ENCODE data around the gene CER1.

The CER1 gene, protein sequence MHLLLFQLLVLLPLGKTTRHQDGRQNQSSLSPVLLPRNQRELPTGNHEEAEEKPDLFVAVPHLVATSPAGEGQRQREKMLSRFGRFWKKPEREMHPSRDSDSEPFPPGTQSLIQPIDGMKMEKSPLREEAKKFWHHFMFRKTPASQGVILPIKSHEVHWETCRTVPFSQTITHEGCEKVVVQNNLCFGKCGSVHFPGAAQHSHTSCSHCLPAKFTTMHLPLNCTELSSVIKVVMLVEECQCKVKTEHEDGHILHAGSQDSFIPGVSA
- 0 to 0.43 (median 0) reads per million in 18 experiments for total RNA-seq

DNA sequence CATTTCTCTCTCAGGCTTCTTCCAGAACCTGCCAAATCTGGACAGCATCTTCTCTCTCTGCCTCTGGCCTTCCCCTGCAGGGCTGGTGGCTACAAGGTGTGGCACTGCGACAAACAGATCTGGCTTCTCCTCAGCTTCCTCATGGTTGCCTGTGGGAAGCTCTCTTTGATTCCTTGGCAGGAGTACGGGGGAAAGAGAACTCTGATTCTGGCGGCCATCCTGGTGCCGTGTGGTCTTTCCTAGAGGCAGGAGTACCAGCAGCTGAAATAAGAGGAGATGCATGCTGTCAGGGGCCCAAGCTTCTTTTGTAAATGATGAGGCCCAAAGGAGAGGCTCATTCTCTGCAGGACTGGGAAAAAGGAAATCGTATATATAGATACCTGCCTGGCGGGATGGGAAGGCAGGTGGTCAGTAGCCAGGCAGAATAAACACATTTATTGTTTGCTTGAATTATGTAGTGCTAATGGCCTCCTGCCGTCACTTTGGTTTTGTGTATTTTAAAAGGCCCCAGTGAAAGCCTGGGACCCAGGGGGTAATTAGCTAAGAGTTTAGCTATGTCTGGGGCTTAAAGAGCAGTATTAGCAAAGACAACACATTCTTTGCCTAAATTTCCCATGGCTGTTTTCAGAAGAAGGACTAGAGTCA, at the start of gene CER1:
TSS of gene CER1 (minus strand) at position 343 of the 645 bp plus-strand sequence. CDS start at position 282, 61 bp downstream.
- no peak for DNase-seq

DNA sequence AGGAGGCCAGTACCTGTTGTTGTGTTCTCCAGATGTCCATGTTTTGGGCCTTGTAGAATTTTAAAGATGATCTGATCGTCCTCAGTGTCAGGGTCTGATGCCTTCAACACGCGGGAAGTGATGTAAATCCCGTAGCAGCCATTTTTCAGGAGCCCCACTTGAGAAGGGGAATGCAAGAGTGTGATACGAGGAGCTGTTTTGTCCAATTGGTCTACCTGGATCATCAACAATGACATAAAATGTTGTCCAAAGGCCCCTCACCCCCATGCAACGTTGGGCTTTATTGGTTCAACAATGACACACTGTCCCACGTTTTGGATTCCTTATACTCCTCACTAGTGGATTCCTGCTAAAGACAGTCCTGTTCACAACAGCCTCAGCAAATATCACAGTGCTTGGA, 48.1 kb upstream of the CER1 start:
- DNase-seq = no peak

DNA sequence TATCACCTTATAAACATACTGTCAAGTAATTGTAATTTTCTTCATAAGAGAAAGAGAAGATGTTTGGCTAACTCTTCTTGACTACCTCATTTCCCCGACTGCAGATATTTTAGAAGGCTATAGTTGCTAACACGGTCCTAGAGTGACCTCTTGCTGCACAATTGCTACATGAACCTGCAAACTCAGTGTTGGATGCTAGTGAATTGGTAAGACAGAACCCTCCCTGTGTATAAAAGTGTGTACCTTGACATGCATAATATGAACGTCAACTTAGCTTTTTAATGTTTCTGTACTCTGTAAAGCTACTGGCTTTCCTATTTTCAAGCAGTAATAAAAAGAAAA, 46.7 kb upstream of the CER1 start:
- no peak for DNase-seq

DNA sequence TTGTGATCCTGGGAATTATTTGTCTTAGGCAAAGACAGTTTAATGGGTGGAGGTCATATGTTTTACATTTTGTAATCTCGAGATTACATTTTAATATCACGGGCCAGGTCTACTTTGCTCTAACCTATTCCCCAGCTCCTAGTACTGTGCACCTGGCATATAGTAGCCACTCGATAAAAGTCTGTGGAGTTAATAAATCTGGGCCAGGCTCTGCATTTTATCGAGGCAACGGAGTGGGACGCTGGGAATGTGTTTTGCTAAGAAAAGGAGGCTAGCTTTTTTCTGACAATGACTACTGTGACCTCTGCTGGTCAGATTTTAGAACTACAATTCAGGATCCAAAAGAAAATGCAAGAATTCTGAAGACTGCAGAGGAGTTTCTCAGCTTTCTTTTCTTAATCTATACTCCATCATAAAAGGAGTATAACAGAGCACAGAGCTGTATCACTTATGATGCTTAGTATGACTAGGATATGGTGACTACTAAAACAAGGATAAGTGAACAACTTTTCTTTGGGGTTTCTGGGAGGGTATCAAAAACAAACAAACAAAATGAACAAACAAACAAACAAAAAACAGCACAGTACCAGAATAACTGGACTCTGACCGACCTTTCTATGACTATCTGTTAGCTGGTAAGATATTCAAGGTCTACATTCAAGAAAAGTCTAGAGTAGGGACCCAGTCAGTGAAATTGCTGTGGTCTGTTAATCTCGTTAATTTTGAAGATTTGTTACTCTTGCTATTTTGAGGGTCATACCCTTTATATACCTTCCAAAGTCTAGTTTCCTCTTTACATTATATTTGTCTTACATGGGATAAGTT, 46.1 kb upstream of the CER1 start:
- peak; percentile 43 to 48 for DNase-seq

DNA sequence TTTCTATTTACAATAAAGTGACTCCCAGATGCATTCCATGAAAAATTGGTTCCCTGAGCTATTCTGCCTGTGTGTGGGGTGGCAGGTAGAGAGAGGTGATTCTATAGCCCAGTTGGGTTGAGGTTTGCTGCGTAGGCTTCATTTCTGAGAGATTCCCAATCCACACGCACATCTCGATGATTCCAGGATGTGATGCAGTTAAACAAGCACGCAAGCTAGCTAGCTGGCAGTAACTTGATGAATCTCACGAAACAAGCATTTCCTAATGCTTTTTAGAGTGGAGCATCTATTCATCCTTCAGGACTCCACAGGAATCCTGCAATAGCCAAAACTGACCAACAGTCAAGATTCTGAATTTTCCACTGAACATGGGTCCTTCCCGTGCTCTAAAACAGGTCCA, 43.8 kb upstream of the CER1 start:
- no peak for DNase-seq

DNA sequence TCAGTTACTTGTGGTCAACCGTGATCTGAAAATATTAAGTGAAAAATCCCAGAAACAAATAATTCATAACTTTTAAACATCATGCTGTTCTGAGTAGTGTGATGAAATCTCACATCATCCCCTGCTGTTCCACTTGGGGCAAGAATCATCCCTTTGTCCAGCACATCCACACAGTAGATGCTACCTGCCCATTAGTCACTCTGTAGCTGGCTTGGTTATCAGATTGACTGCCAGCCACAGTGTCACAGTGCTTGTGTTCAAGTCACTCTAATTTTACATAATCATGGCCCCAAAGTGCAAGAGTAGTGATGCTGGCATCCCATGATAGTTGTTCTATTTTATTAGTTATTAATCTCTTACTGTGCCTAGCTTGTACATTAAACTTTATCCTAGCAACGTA, 39.1 kb upstream of the CER1 start:
- DNase-seq = no peak

DNA sequence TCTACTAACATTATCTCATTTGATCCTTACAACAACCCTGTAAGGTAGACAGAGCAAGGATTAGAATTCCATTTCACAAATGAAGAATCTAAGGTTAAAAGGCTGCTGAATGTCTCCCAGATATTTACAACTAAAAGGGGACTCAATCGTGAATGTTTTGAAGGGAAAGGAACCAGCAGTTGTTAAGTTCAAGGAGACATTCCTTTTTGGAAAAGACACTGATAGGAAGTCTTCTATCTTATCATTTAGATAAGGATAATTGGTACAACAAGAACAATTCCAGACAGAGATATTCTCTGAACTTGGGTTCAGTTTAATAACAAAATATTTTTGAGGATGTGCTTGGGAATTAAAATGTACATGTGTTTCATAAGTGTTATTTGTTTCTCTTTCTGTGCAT, 37.5 kb upstream of the CER1 start:
- DNase-seq = no peak

DNA sequence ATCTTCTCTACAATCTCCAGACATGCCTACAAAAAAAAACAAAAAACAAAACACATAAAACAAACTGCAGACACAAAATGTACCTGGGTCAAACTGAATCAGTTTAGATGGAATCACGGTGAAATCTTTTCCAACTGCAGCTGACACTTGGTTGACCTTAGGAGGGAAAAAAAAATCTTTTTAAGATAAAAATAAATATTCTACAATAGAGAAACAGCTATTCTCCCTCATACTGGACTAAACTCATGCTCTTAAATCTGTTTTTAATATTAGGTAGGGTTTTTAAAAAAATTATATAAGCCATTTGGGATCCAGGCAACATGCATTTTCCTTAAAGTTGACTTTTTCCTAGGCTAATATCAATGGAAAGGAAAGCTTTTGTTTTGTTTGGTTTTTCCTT, 33.8 kb upstream of the CER1 start:
- DNase-seq = no peak

DNA sequence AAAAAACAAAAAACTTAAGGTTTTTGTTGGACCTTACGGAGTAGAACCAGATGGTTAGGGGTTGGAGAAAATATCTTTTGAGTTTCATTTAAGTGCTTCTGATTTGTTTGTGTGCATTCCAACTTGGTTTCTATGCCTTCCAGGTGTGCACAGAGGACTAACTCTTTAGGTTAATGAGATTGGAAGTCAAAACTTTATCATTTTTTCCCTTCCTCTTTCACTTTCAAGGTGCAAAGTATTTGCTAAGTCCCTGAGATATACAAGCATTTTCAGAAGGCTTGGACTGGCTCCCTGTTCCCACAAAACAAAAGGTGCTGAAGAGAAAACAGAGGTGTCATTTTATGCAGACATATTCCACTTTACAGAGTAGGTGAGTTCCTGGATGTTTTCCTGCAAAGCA, 30.3 kb upstream of the CER1 start:
- no peak for DNase-seq

DNA sequence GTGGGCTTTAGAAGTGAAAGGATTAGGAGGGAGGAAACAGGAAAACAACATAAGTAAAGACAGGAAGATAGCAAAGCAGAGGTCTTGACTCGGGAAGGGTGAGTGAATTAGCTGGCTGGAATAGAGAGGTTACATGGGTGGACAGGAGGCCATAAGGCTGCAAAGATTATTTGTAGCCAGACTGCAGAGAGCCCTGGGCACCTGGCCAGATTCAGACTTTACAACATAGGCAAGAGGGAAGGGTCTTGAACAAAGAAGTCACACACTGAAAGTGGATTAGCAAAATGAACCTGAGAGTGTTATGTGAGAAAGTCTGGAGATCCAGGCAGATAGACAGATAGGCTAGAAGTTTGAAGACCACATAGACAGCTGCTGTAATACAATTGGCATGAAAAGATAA, 29.7 kb upstream of the CER1 start:
- no peak for DNase-seq

DNA sequence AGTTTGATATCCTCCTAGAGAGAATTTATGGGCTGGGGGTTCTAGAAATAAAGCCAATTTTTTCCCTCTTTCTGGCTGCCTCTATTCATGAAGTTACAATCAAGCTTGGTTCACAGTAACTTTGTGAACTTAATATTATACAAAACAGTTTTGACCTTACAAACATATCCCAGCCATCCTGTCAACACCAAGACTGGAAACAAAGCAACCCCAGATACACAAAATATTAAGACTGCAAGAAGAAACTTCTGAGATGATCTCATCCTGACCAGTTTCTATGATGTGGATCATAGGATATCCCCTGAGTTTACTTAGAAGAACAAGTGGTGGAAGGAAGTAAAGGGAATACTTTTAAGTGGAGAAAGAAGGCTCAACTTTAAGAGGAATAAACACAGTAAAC, 28.3 kb upstream of the CER1 start:
- DNase-seq = no peak

DNA sequence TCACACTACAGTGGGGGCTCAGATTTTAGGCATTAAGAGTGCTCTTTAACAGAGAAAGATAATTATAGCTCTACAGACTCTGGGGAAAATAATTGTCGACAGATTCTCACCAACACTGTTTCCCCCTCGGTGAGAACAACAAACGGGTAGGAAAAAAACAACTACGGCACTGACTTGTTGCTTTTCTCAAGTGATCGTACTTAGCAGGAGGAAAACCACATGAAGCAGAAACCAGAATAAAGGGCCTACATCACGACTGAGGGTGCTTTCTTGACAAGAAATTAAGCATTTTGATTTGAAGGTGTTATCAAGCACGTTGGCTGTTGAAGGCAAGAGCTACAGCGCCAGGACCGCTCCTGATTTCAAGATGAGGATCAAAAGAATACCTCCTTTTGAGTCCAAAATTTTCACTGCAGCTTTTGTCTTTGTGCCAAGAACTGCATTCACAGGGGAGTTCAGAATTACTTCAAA, 27.2 kb upstream of the CER1 start:
- no peak for DNase-seq

DNA sequence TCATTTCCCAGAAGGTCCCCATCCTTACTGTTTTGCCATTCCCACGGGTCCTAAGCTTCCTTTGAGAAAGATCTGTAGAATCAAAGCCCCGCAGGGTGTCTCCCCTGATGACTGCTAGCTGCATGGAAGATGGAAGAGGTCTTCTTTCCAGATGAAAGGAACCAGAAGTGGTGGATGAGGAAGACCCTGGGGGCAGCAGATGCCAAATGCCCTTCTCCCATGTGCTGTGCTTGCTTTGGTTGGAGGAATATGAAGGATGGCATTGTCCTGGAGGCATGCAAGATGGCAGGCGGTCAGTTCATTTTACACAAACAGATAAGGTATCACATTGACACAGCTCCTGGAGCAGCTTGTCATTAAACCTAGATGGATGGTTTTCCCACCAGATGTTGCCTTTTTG, 25.8 kb upstream of the CER1 start:
- no peak for DNase-seq

DNA sequence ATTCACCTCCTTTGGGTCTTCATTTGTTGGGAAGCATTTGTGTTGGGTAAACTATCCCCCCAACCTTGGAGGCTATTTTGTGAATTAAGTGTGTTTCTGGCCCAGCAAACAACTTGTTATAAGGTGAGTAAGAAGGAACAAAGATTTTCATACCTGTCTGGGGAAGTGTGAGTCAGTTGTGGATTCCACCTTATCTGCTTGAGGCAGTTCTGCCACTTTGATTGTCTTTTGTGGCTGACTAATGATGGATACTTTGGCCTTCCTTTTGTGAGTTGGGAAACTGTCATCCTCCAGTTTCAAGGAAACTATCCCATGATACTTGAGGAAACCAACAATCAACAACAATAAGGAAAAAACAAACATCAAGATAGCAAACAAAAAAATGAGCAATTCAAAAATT, 24.6 kb upstream of the CER1 start:
- no peak for DNase-seq

DNA sequence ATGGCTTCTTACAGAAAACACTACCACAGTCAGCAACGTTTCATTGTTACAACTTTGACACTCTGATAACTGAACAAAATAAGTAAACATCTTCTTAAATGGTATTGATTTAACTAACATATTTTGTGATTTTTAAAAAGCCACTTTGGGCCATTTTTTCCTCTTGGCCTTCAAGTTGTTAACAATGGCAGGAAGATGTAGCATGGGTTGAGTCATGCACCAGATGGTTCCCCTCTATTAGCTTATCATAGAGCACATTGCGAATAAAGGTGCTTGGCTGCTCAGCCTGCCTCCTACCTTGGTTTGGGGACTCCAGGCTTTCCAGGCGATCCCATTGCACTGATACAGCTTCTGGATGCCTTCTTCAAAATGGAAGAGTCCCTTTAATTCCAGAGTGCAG, 24.1 kb upstream of the CER1 start:
- no peak for DNase-seq

DNA sequence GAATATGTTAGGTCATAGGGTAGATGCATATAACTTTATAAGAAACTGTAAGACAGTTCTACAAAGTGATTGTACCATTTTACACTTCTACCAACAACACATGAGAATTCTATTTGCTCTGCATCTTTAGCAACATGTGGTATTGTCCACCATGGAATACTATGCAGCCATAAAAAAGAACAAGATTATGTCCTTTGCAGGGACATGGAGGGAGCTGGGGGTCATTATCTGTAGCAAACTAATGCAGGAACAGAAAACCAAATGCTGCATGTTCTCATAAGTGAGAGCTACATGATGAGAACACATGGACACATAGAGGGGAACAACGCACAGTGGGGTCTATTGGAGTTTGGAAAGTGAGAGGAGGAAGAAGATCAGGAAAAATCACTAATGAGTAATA, 22.2 kb upstream of the CER1 start:
- DNase-seq = no peak

DNA sequence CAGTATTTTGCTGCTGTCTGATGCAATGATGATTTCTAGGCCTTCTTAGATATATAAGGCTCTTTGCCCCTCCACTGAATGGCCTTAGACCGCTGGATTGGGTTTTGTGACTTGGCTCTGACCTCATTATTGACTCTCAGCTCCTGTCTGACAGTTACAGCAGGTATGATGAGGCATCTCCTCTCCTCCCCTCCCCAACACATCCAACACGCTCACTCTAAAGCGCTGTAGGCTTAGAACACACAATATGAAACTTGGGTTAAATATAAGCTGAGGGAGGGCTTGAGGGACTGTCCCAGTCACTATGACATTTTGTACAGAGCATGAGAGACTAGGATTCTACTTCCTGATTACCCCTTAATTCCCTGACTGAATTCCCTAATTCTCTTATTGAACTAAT, 18.8 kb upstream of the CER1 start:
- DNase-seq = no peak

DNA sequence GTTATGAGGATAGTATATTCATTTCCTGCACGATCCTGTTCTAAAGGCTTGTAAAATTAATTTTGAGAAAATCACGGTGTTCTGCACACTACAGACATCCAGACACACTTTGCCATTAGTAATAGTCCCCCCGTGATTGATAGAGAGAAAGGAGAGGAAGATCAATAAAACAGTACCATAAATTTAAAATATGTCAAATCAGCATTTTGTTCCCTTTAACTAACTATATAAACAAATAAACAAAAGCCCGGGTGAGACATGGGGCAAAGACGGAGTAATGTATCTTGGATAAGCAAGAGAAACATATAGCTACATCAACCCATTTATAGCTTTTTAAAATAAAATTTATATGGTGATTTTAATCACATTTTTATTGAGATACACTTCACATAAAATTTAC, 10.6 kb upstream of the CER1 start:
- no peak for DNase-seq

DNA sequence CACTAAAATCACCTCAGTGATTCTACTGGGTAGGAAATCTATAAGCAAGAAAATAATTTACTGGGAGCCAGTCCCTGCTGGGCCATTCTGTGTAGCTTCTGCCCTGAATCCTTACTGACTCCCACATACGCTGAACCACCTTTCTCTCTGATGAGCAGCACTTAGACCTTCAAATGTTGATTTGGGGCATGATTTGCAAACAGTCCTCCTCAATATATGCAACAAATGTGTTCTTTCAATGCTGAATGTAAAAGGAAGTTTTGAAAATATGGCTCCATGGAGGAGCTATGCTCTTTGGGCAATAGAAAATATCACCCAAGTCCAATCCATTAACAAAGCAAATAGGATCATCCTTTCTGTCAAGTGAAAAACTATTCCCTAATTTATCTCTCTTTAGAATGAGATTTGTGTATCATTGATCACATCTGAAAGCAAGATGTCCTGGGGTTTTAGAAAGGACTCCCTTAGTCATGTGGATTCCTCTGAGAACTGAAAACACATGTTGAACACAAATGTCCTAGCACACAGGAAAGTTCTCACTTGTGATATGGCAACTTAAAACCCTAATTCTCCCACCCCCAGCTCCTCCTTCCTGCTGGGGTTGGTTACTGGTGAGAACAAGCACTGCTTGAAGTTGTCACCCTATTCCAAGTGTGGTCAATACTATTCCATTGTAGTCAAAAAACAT, 8.9 kb upstream of the CER1 start:
- no peak for DNase-seq

DNA sequence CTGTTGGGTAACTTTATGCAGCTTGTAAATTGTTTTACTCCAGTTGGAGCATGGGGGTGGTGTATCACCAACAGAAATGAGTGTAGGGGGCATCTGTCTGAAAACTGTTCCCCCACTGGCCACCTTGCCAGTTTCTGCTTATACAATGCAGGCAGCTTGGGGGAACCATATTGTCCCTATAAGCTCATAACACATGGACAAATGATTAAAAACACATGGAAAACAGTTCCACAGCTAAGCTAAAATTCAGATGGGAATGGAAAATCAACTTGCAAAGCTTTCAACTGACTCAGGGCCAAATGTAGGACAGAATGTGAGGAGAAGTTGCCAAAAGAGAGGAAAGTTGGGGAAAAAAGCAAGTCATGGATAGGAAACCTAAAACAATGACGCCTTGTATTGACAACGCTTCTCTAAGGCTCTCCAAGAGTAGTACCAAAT, 7.9 kb upstream of the CER1 start:
- no peak for DNase-seq

DNA sequence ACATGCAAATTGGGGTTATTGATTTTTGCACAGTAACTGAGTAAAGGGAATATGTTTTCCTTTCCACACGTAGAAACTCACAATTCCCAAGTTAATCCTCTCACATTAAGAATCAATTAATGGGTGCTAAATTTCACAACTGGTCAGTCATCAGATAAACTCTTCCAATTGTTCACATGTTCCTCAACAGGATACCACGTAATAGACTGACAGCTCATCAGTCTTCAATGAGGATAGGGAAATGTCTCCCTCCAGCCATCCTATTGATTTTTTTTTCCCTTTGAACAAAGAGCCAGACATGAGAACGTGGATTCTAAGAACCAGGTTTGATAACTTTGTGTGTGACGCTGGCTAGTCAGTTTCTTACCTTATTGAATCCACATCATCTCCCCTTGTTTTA, 768 bp upstream of the CER1 start:
- no peak for DNase-seq

DNA sequence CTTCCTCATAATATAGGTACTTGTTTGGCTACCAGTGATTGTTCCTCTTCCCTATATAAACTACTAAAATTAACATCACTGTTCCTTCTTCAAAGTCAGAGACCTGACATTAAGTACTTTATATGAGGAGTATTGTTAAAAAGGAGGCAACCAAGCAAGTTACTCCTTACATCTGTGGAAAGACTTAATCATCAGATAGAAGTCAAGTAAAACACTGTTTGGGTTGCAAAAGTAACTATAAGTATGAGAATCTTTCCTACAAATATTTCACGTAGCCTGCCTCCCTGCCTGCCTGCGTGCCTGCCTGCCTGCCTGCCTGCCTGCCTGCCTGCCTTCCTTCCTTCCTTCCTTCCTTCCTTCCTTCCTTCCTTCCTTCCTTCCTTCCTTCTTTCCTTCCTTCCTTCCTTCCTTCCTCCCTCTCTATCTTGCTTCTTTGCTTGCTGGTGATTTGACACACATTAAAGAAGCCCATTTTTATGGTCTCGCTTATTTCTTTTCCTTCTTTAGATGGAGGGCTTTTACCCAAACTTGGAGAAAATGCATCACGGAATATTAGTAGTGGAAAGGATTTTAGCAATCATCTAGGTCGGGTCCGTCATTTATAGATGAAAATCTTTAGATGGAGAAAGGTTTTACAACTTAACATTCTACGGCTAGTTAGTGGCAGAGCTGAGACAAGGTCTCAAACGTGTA, 3.2 kb downstream of the CER1 start:
- no peak for DNase-seq

DNA sequence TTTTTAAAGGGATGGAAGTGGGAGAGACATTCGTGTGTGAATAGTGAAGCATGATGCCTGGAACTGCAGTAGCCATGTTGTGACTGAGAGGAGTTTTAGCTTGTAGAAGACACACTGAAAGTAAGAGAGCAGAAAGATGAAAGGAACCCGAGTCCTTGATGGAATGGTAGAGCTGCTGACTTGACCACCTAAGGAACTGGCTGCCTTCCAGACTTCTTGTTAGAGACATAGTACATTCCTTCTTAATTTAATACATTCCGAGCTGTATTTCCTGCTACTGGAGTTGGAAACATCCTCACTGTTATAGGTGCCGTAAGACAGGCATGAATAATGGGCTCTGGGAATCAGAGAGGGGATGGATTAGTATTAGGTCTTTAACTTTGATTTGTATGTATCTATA, 7.4 kb downstream of the CER1 start:
- no peak for DNase-seq

All from inflammatory macrophage (primary cell).